ENCODE results near the gene LIPN. TPM values are rescaled to one million over a fixed set of nuclear protein-coding genes. Genes with fewer than 3 reads are reported as not detected.
A peak's percentile ranks its signal among the peaks of the same experiment; 100 is the strongest.

LIPN gene
- total and polyA plus RNA-seq, 12 donors = 0.11 to 0.46 (median 0.41) TPM; not detected in 9

DNA sequence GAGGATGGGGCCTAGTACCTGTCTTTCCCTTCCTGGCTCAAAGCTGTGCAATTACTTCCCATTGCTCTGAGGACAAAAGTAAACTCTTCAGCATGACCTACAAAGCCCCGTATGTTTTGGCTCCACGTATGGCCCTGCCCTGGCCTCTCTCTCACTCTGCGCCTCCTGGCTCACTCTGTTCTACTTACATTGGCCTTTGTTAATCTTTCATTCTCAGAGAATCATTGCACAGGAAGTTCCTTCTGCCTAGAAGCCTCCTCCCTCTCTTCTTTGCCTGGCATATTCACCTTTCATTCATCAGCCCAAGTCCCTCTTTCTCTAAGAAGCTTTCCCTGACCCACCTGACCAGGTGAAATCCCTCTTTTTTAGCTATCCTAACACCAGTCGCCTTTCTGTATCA lies 66.6 kb downstream of the LIPN start:
- no peak for DNase-seq
- TF ChIP-seq CTCF (IDR thresholded peaks at IDR 0.05) (no peak), POLR2A (IDR thresholded peaks at IDR 0.05) (no peak)
- H3K36me3 ChIP-seq (replicated peaks in 1 of 2) = no peaks in the 10 kb centered on the region
- H3K4me1 ChIP-seq (replicated peaks in 1 of 2) = peaks cover 0 to 1% of the 10 kb centered on the region in 2 donors
- no peak overlapping the region for H3K27ac ChIP-seq
- H3K27me3 ChIP-seq = no peaks in the 10 kb centered on the region
- intact Hi-C loops (cut with DNase I) = no loop called here
- whole genome bisulfite sequencing, 4 donors = 81 to 88% (median 85%) methylated on average over 4 of the region's 4 CpGs
- no peaks in the 10 kb centered on the region for H3K9me3 ChIP-seq (replicated peaks in 1 of 3)
- H3K4me3 ChIP-seq = no peak overlapping the region

GRCh38 chr10:88827671-88828070 lies 67.9 kb downstream of the LIPN start:
- DNase-seq = no peak
- no peak overlapping the region for H3K4me3 ChIP-seq
- TF ChIP-seq CTCF (IDR thresholded peaks at IDR 0.05) = no peak
- no peak for TF ChIP-seq POLR2A (IDR thresholded peaks at IDR 0.05)
- H3K27ac ChIP-seq = no peak overlapping the region
- intact Hi-C loops (cut with DNase I) = no loop called here
- no peaks in the 10 kb centered on the region for H3K9me3 ChIP-seq (replicated peaks in 1 of 3)
- 89 to 96% (median 93%) methylated on average over 2 of the region's 2 CpGs for WGBS, 4 donors
- no peaks in the 10 kb centered on the region for H3K27me3 ChIP-seq
- H3K4me1 ChIP-seq (replicated peaks in 1 of 2) = peaks cover 0 to 12% of the 10 kb centered on the region in 2 donors
- H3K36me3 ChIP-seq (replicated peaks in 1 of 2) = no peaks in the 10 kb centered on the region

GRCh38 chr10:88828310-88828709 lies 68.5 kb downstream of the LIPN start:
- peaks cover 0 to 12% of the 10 kb centered on the region in 2 donors for H3K4me1 ChIP-seq (replicated peaks in 1 of 2)
- H3K27ac ChIP-seq = peak overlapping the region in 1 of 5 donors; percentile 41
- no peaks in the 10 kb centered on the region for H3K36me3 ChIP-seq (replicated peaks in 1 of 2)
- DNase-seq = no peak
- 28 to 48% (median 36%) methylated on average over 1 of the region's 1 CpG for WGBS, 4 donors
- H3K9me3 ChIP-seq (replicated peaks in 1 of 3) = no peaks in the 10 kb centered on the region
- H3K4me3 ChIP-seq = no peak overlapping the region
- intact Hi-C loops (cut with DNase I) = no loop called here
- no peaks in the 10 kb centered on the region for H3K27me3 ChIP-seq
- TF ChIP-seq CTCF (IDR thresholded peaks at IDR 0.05) = no peak
- no peak for TF ChIP-seq POLR2A (IDR thresholded peaks at IDR 0.05)

Other genes starting within 250 kb of the LIPN start
- gene RNLS, start 176.7 kb upstream of the LIPN start, total RNA-seq = 10 to 100 TPM; 24.0 to 51.3 (median 28.6) TPM
- 10 to 100 TPM in 2 of 3 donors, 1 to 10 TPM in 1; 7.2 to 30.6 (median 10.8) TPM for gene RNLS, start 176.7 kb upstream of the LIPN start, polyA plus RNA-seq
- under 1 TPM in 2 of 9 donors, not detected in 7; 0.07 to 0.17 TPM for gene LIPJ, start 173.3 kb upstream of the LIPN start, total RNA-seq
- gene LIPJ, start 173.3 kb upstream of the LIPN start, polyA plus RNA-seq = under 1 TPM in 1 of 3 donors, not detected in 2; 0.05 TPM
- 1 to 10 TPM in 1 of 9 donors, under 1 TPM in 1, not detected in 7; 0.17 to 1.1 TPM for gene LIPF, start 95.6 kb upstream of the LIPN start, total RNA-seq
- 1 to 10 TPM in 2 of 3 donors, not detected in 1; 1.0 to 1.5 TPM for gene LIPF, start 95.6 kb upstream of the LIPN start, polyA plus RNA-seq
- gene LIPK, start 53.8 kb upstream of the LIPN start, total RNA-seq = not detected
- not detected for gene LIPK, start 53.8 kb upstream of the LIPN start, polyA plus RNA-seq
- gene LIPM, start 42.7 kb downstream of the LIPN start, total RNA-seq = not detected
- not detected for gene LIPM, start 42.7 kb downstream of the LIPN start, polyA plus RNA-seq
- gene ANKRD22, start 91.8 kb downstream of the LIPN start, total RNA-seq = 1 to 10 TPM in 1 of 9 donors, under 1 TPM in 4, not detected in 4; 0.33 to 2.0 (median 0.42) TPM
- 1 to 10 TPM in 1 of 3 donors, under 1 TPM in 2; 0.29 to 1.9 (median 0.37) TPM for gene ANKRD22, start 91.8 kb downstream of the LIPN start, polyA plus RNA-seq
- 100 to 1,000 TPM in 1 of 9 donors, 10 to 100 TPM in 8; 11.0 to 108 (median 55.2) TPM for gene STAMBPL1, start 120.2 kb downstream of the LIPN start, total RNA-seq
- 10 to 100 TPM; 22.0 to 49.2 (median 27.0) TPM for gene STAMBPL1, start 120.2 kb downstream of the LIPN start, polyA plus RNA-seq
- gene ACTA2, start 192.8 kb downstream of the LIPN start, total RNA-seq = 100 to 1,000 TPM in 6 of 9 donors, 10 to 100 TPM in 3; 48.5 to 529 (median 343) TPM
- gene ACTA2, start 192.8 kb downstream of the LIPN start, polyA plus RNA-seq = 100 to 1,000 TPM; 135 to 357 (median 298) TPM
- 100 to 1,000 TPM in 1 of 9 donors, 10 to 100 TPM in 7, 1 to 10 TPM in 1; 9.8 to 236 (median 56.9) TPM for gene FAS, start 230.8 kb downstream of the LIPN start, total RNA-seq
- 10 to 100 TPM; 14.4 to 58.9 (median 18.6) TPM for gene FAS, start 230.8 kb downstream of the LIPN start, polyA plus RNA-seq

Data from adrenal gland (tissue), 12 donors.